ENCODE measurements around the gene ZBTB7C.

- TF ChIP-seq ZNF510 (tag by site-specific recombination; IDR thresholded peaks at IDR 0.05; ENCODE audit: insufficient replicate concordance) (no peak), ZBTB11 (tag by site-specific recombination; conservative IDR thresholded peaks at IDR 0.05; ENCODE audit: low read depth) (no peak), CTCF (tag by site-specific recombination; IDR thresholded peaks at IDR 0.05) (no peak), SP2 (tag by site-specific recombination; IDR thresholded peaks at IDR 0.05) (no peak), ZNF560 (tag by site-specific recombination; IDR thresholded peaks at IDR 0.05; ENCODE audit: borderline replicate concordance) (no peak), ZSCAN16 (tag by site-specific recombination; IDR thresholded peaks at IDR 0.05) (no peak), ZNF76 (tag by site-specific recombination; IDR thresholded peaks at IDR 0.05; ENCODE audit: borderline replicate concordance, low read depth) (no peak)
Measured at GRCh38 chr18:48302736-48303135, 106.4 kb downstream of the ZBTB7C start.
